Fibroblast of pulmonary artery (primary cell): ENCODE results near the gene CXorf38.

Experiments
- DNase-seq: peaks from one replicate; pipeline ENCODE4 v3.0.0-alpha.2; 2010; ENCODE audit warnings: low read depth
- H3K4me3 ChIP-seq: replicated peaks from 2 replicates; pipeline ENCODE4 v1.5.1; 2011; ENCODE audit warnings: low read depth, mild to moderate bottlenecking, control low read depth, low read length, moderate library complexity
- CTCF ChIP-seq: IDR thresholded peaks from 2 replicates; pipeline ENCODE4 v1.5.1; 2011; ENCODE audit warnings: mild to moderate bottlenecking, control low read depth, low read length, inconsistent platforms; ENCODE audit errors: missing control alignments

Gene CXorf38

GRCh38 chrX:40652664-40653063, 5.3 kb upstream of the CXorf38 start:
- no peak overlapping the region for H3K4me3 ChIP-seq
- TF ChIP-seq CTCF: no peak
- DNase-seq: no peak

- peak; percentile 72 for DNase-seq
- peak; percentile 42 for TF ChIP-seq CTCF
- H3K4me3 ChIP-seq: no peak overlapping the region
Measured at GRCh38 chrX:40651620-40652223, 4.4 kb upstream of the CXorf38 start.

GRCh38 chrX:40646489-40647306, 663 bp downstream of the CXorf38 start:
- peak; percentile 14 for DNase-seq
- peak overlapping the region; percentile 73 for H3K4me3 ChIP-seq
- TF ChIP-seq CTCF: no peak

DNA sequence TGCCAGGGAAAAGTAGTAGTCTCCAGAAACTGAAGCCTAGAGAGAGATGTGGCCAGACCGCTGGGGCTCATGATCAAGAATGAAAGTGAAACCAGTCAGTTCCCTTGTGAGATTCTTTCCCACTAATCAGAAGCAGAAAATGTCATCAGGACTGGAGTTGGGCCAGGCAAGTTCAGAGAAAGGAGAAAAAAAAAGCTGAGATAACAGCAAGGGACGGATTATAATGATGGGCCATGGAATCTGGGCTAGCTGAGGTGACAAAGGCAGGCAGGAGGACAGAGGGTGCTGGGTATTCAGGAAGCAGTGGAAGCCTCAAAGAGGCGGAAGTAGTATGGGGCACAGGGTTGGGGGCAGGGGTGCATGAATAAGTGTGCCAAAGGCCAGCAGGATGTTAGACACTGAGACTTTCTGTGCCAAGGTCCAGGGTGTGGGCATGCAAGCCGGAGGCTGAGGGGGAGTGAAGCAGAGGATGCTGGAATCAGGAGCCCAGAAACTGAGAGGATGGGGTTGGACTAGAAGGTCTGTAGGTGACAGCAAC, 2.5 kb downstream of the CXorf38 start:
- TF ChIP-seq CTCF: no peak
- DNase-seq: peak; percentile 61
- H3K4me3 ChIP-seq: peak overlapping the region; percentile 53

DNA sequence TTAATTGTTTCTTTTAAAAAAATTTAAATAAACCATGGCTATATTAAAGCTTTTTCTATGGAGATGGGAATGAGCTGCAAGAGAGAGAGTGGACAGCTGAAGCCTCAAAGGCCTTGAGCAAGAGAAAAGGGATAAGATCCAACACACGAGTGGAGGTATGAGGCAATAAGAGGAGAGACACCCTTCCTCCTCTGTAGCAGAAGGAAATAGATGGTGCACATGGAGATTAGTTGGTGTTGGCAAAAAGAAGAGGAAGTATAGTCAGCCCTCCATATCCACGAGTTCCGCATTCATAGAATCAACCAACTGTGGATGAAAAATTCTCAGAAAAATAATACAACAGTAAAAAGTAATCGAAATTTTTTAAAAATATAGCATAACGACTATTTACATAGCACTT, 3.2 kb downstream of the CXorf38 start:
- peak overlapping the region; percentile 53 for H3K4me3 ChIP-seq
- peak; percentile 76 for DNase-seq
- TF ChIP-seq CTCF: no peak

GRCh38 chrX:40637687-40638086, 9.7 kb downstream of the CXorf38 start:
- no peak for DNase-seq
- TF ChIP-seq CTCF: no peak

More at GRCh38 chrX:40637687-40638086, 9.7 kb downstream of the CXorf38 start:
- no peak overlapping the region for H3K4me3 ChIP-seq
